Renal cortex interstitium (tissue), 11 donors: ENCODE data around the gene NDUFA11. TPM values are rescaled to one million over a fixed set of nuclear protein-coding genes. Genes with fewer than 3 reads are reported as not detected.
"Not testable (repeated sequence)": the region's sequence is repeated elsewhere in the genome, so short reads cannot be mapped to it uniquely, and the experiment has no call there.

ENCODE experiments used
- DNase-seq, 11 donors: peaks; one replicate each; pipeline ENCODE4 v3.0.0-alpha.2; 2013; ENCODE audit warnings: low read depth in 9 of 11, low spot score in 4 of 11; ENCODE audit errors: extremely low read depth in 1 of 11
- polyA plus RNA-seq, 3 donors: library from polyadenylated mRNA; unstranded; fragments of 120-200 nt; gene quantifications; one replicate each; pipeline ENCODE4 v1.2.1, GENCODE V29; 2013; ENCODE audit not compliant: insufficient read length in 3 of 3

The NDUFA11 gene
- polyA plus RNA-seq, 3 donors, result 130 to 197 (median 179) TPM

DNA sequence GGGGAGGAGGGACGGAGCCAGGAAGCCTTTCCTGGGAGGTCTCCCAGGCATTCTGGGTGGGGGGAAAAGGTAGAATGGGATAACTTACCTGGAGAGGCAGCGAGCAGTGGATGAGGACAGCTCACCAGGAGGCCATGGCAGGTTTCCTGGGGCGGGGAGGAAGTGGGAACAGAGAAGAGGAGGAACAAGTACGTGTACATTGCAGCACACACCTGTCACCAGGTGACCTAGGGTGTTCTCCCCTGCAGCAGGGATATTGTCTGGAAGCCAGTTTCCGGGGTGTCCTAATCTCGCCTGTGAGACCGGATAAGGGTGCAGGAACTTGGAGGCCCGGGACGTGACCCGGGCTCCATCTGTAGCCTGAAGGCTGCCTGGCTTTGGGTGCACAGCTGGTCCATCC is 52.3 kb downstream of the NDUFA11 start, which contains the start of gene FUT3:
Gene FUT3 (minus strand): TSS at position 148 of the 400 bp plus-strand sequence.
- no peak for DNase-seq

DNA sequence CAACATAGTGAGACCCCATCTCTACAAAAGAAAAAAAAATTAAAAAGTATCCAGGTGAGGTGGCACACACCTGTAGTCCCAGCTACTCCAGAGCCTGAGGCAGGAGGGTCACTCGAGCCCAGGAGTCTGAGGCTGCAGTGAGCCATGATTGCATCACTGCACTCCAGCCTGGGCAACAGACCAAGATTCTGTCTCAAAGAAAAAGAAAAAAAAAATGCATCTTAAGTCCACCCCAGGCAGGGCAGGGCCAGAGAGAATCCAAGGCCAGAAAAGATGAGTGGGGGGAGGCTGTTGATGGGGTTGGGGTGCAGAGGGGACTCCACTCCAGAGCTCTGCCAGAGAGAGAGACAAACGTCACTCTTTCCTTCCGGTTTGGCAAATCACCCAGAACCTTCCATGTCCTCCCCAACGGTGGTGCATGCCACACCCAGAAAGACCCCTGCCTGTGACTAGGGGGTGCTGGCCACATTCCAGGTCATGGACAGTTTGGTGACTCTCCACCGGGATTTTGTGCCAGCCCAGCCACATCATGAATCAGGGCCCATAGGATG is 52.8 kb downstream of the NDUFA11 start:
- DNase-seq, result no peak

DNA sequence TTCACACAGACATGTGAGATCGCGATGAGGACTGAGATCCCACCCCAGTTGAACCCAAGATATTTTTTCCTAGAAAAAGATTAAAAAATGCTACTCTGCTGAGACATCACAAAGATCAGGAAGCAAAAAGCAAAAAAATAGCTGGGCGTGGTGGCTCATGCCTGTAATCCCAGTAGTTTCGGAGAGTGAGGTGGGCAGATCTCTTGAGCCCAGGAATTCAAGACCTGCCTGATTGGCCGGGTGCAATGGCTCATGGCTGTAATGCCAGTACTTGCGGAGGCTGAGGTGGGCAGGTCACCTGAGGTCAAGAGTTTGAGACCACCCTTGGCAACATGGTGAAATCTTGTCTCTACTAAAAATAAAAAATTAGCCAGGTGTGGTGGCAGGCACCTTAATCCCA is 53.4 kb downstream of the NDUFA11 start:
- DNase-seq, result no peak

DNA sequence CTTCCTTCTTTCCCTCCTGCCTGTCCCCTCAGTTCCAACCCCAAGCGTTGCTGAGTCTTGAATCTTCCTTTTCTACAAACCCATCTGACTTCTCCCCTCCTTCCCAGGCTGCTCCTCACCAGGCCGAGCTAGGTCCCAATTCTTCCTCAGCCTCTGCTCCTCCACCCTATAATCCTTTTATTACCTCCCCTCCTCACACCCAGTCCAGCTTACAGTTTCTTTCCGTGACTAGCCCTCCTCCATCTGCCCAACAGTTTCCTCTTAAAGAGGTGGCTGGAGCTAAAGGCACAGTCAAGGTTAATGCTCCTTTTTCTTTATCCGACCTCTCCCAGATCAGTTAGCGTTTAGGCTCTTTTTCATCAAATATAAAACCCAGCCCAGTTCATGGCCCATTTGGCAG is 55.0 kb downstream of the NDUFA11 start:
- DNase-seq, result not testable (repeated sequence)

DNA sequence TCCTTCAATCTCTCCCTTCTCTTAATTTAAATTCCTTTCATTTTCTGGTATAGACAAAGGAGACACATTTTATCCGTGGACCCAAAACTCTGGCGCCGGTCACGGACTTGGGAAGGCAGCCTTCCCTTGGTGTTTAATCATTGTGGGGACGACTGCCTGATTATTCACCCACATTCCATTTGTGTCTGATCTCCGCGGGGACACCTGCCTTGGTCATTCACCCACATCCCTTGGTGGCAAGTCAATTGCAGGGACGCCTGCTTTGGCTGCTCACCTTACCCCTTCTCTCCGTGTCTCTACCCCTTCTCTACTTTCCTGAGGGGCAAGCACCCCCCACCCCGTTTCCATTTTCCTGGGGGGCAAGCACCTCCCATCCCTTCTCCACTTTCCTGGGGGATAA is 55.7 kb downstream of the NDUFA11 start:
- not testable (repeated sequence) for DNase-seq

Other genes with a start within 250 kb of the NDUFA11 start
- gene MICOS13, start 223.3 kb downstream of the NDUFA11 start, polyA plus RNA-seq, result 10 to 100 TPM; 26.1 to 53.3 (median 45.5) TPM
- gene HSD11B1L, start 222.8 kb downstream of the NDUFA11 start, polyA plus RNA-seq, result 10 to 100 TPM in 2 of 3 donors, 1 to 10 TPM in 1; 8.2 to 14.0 (median 12.0) TPM
- gene RPL36, start 213.5 kb downstream of the NDUFA11 start, polyA plus RNA-seq, result 1,000 to 10,000 TPM in 1 of 3 donors, 100 to 1,000 TPM in 2; 596 to 1,019 (median 781) TPM
- 10 to 100 TPM; 44.3 to 75.0 (median 68.9) TPM for gene LONP1, start 183.6 kb downstream of the NDUFA11 start, polyA plus RNA-seq
- gene CATSPERD, start 183.2 kb downstream of the NDUFA11 start, polyA plus RNA-seq, result not detected
- gene PRR22, start 119.0 kb downstream of the NDUFA11 start, polyA plus RNA-seq, result 1 to 10 TPM; 2.4 to 5.0 (median 2.5) TPM
- gene DUS3L, start 112.6 kb downstream of the NDUFA11 start, polyA plus RNA-seq, result 10 to 100 TPM; 21.2 to 35.0 (median 31.2) TPM
- 1 to 10 TPM; 2.3 to 3.8 (median 3.6) TPM for gene NRTN, start 98.7 kb downstream of the NDUFA11 start, polyA plus RNA-seq
- gene FUT6, start 64.1 kb downstream of the NDUFA11 start, polyA plus RNA-seq, result 10 to 100 TPM; 10.4 to 20.7 (median 14.1) TPM
- gene FUT3, start 52.3 kb downstream of the NDUFA11 start, polyA plus RNA-seq, result 1 to 10 TPM in 1 of 3 donors, under 1 TPM in 2; 0.40 to 1.9 (median 0.89) TPM
- under 1 TPM in 2 of 3 donors, not detected in 1; 0.06 to 0.17 TPM for gene FUT5, start 33.2 kb downstream of the NDUFA11 start, polyA plus RNA-seq
- 10 to 100 TPM in 1 of 3 donors, 1 to 10 TPM in 2; 5.7 to 10.9 (median 5.9) TPM for gene VMAC, start 1.1 kb upstream of the NDUFA11 start, polyA plus RNA-seq
- gene CAPS, start 10.5 kb upstream of the NDUFA11 start, polyA plus RNA-seq, result 10 to 100 TPM; 16.6 to 43.9 (median 29.6) TPM
- 10 to 100 TPM; 61.7 to 66.0 (median 65.9) TPM for gene RANBP3, start 74.3 kb upstream of the NDUFA11 start, polyA plus RNA-seq
- 10 to 100 TPM in 1 of 3 donors, 1 to 10 TPM in 2; 6.9 to 11.1 (median 8.1) TPM for gene RFX2, start 206.7 kb upstream of the NDUFA11 start, polyA plus RNA-seq
- gene ACSBG2, start 231.9 kb upstream of the NDUFA11 start, polyA plus RNA-seq, result 1 to 10 TPM in 2 of 3 donors, under 1 TPM in 1; 0.80 to 2.8 (median 1.9) TPM